ENCODE data around the gene FCRL5. TPM values are rescaled to one million over a fixed set of nuclear protein-coding genes. Genes with fewer than 3 reads are reported as not detected.

FCRL5 gene
- total and polyA plus RNA-seq, 2 donors (not counting 3 experiments of a cell fraction or from before 2014, with no cell fraction given), result not detected

GRCh38 chr1:157521056-157521455, 31.3 kb downstream of the FCRL5 start:
- Histone ChIP-seq H3K36me3 (ENCODE audit: control insufficient read depth in 2 of 2, extremely low read depth in 1 of 2, insufficient read depth in 2 of 2, low read length in 2 of 2) (no peaks in the 10 kb centered on the region), H3K4me1 (ENCODE audit: control insufficient read depth, extremely low read depth, insufficient read depth, low read length) (no peaks in the 10 kb centered on the region), H3K4me2 (ENCODE audit: insufficient read depth, low read length) (no peak overlapping the region), H3K79me2 (ENCODE audit: control insufficient read depth, insufficient read depth, low read length) (no peaks in the 10 kb centered on the region), H3K27ac (ENCODE audit: insufficient read depth, low read depth, low read length) (no peak overlapping the region), H4K20me1 (replicated peaks; ENCODE audit: control insufficient read depth, extremely low read depth, insufficient read depth, low read length) (no peaks in the 10 kb centered on the region), H3K4me3 (replicated peaks in 1 of 3; ENCODE audit: insufficient read depth in 1 of 3, low read depth in 1 of 3, low read length in 3 of 3) (no peak overlapping the region), H3K9ac (replicated peaks; ENCODE audit: extremely low read depth, insufficient read depth, low read length) (no peak overlapping the region), H3K9me1 (replicated peaks; ENCODE audit: control insufficient read depth, extremely low read depth, insufficient read depth, low read length) (no peaks in the 10 kb centered on the region), H3K27me3 (ENCODE audit: control insufficient read depth in 2 of 2, insufficient read depth in 2 of 2, low read length in 2 of 2) (no peaks in the 10 kb centered on the region), H3K9me3 (replicated peaks; ENCODE audit: control insufficient read depth, insufficient read depth, low read length) (no peaks in the 10 kb centered on the region), H2AFZ (ENCODE audit: low read depth, low read length) (no peak overlapping the region)
- dilution Hi-C loops (cut with MboI; ENCODE audit: extremely low pct_ligation_motif_present, low sequenced_read_pairs) (no loop called here), intact Hi-C loops (cut with micrococcal nuclease) (no loop called here)
- ChIA-PET CTCF (interaction anchor here (1.3 to 1.7 kb wide), 2 partner anchors 8 to 15 kb away, joined by 3 to 4 read pairs; no protein-coding TSS in a partner anchor), POLR2A (no interaction called here)
- DNase-seq (ENCODE audit: low read depth, low spot score) (no peak), FAIRE-seq (no peak)
- no TSS peak for BruUV-seq (replicated peaks)
- TF ChIP-seq FOS (IDR thresholded peaks at IDR 0.05; ENCODE audit: borderline replicate concordance, insufficient read depth, low read length), result no peak
- TF ChIP-seq JUN (IDR thresholded peaks at IDR 0.05; ENCODE audit: borderline replicate concordance, insufficient read depth, insufficient read length, low read depth), result no peak
- TF ChIP-seq EZH2 (IDR thresholded peaks at IDR 0.05; ENCODE audit: borderline replicate concordance, low read depth, low read length, severe bottlenecking), result no peak
- TF ChIP-seq MAX (IDR thresholded peaks at IDR 0.05; ENCODE audit: insufficient read depth, insufficient read length), result no peak
- no peak for TF ChIP-seq CTCF (IDR thresholded peaks at IDR 0.05; ENCODE audit: extremely low read depth in 1 of 2, insufficient read depth in 1 of 2, low read depth in 1 of 2, low read length in 2 of 2)
- no peak for TF ChIP-seq GATA2 (IDR thresholded peaks at IDR 0.05; ENCODE audit: insufficient read depth, insufficient read length, low read depth, low read length)
- no peak for TF ChIP-seq POLR2A (IDR thresholded peaks at IDR 0.05; ENCODE audit: low read depth, low read length)
- TF ChIP-seq MYC (IDR thresholded peaks at IDR 0.05; ENCODE audit: low read depth, low read length), result no peak
- no peak for TF ChIP-seq POLR2AphosphoS5 (IDR thresholded peaks at IDR 0.05; ENCODE audit: insufficient read depth, low read depth, low read length)
